ENCODE data around the gene APOLD1.
"Not testable (repeated sequence)": the region's sequence is repeated elsewhere in the genome, so short reads cannot be mapped to it uniquely, and the experiment has no call there.

APOLD1 gene, protein sequence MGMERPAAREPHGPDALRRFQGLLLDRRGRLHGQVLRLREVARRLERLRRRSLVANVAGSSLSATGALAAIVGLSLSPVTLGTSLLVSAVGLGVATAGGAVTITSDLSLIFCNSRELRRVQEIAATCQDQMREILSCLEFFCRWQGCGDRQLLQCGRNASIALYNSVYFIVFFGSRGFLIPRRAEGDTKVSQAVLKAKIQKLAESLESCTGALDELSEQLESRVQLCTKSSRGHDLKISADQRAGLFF

DNA sequence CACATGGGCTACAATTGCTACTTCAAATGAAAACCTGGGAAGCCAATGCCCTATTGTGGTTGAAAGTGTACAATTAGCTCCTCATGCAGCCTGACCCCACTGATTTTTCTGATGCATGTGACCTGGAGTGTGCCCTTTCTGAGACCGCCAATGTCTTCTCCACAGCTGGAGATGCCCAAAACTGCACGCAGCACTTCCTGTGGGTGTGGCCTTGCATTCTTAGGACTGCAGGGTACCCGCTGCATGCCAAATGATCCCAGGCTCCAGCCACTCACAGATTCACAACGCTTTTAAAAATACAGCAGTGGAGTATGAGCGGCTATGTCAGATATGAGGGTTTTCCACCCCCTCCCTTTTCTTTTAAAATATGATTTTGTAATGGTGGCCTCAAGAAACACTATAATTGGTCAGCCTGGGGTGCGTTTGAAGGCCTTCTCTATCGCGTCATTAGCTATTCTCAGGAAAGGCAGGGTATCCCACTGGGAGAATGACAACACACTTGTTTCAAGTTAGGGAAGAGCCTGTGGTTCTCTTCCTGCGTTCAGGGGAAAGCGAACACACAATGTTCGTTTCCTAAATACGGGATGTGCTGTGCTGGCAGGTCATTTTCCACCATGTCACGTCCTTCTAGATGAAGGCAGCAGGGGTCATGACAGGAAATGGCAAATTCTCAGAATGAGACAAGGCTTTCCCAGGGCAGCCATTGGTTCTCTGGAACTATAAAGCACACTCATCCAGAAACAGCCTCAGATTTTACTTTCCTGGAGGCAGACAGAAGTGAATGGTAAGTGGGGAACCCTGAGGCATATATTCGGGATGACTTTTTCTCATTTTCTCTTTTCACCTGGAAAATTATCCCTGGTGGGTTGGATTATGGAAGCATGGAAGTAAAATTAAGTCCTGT is at the start of gene APOLD1:
APOLD1 (plus strand) TSS at position 749 of the 904 bp plus-strand sequence; CDS start at position 782, 33 bp downstream.
- DNase-seq (ENCODE audit: low read depth): no peak

DNA sequence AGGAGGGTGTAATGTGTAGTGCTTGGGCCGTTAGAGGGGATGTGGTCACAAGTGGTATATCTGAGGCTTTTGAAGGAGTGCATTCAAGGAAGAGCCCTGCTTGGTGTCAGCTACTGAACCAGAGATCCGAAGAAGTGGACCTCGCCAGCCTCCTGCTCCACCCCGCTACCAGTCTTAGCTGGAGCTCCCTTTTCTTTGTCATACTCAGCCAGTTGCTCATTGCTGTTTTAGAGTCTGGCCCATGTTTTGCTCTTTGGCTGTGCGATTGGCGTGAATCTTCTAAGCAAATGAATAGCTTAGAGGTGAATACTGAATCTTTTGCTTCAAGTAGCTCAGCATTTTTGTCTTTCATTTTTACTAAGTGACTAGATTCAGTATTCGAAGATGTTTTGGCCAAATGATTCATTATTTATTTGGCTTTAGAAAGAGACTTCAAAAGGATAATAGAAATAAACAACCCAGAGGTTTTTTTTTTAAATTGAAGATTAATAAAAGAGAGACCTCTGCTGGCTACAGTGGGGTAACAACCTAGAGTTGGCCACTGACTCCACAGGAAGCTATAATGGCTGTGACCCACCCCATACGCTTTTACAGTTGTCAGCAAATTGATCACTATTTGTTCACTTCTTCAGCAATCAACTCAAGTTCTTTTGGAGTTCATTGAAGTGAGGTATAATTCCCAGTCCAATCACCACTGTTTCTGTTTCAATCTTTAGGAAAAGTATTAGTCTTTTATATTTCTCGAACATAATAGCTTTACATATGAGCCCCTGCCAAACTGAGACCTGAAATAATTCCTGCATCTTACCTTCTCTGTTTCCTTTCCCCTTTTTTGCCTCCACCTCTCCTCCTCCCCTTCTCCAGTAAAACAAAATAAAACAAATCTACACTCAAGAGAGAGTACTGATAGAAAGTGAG is 48.4 kb upstream of the APOLD1 start:
- DNase-seq (ENCODE audit: low read depth): no peak

DNA sequence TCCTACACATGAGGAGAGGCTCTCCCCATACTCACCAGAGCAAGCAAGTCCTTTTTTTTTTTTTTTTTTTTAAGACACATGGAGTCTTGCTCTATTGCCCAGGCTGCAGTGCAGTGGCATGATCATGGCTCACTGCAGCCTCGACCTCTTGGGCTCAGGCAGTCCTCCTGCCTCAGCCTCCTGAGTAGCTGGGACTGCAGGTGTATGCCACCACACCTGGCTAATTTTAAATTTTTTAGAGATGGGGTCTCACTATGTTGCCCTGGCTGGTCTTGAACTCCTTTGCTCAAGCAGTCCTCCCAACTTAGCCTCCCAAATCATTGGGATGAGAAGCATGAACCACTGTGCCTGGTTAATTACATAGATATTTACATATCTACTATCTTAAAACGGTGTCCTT is 47.3 kb upstream of the APOLD1 start:
- DNase-seq (ENCODE audit: low read depth): not testable (repeated sequence)

DNA sequence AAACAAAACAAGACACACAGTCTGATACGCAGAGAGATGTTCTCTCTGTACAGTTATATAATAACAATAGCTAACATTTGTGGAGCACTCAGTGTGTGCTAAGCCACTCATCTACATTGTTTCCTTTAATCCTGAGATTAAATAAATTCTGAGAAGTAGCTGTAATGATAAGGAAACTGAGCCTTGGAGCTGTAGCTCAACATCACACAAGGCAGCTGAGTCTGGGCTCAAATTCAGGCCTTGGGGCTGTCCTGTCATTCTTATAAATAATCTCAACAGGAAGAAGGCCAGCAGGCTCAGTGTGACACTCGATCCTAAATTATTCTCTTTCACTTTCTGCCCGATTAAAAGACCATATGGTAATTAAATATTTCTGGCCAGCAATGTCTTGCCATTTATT is 43.8 kb upstream of the APOLD1 start:
- no peak for DNase-seq (ENCODE audit: low read depth)

DNA sequence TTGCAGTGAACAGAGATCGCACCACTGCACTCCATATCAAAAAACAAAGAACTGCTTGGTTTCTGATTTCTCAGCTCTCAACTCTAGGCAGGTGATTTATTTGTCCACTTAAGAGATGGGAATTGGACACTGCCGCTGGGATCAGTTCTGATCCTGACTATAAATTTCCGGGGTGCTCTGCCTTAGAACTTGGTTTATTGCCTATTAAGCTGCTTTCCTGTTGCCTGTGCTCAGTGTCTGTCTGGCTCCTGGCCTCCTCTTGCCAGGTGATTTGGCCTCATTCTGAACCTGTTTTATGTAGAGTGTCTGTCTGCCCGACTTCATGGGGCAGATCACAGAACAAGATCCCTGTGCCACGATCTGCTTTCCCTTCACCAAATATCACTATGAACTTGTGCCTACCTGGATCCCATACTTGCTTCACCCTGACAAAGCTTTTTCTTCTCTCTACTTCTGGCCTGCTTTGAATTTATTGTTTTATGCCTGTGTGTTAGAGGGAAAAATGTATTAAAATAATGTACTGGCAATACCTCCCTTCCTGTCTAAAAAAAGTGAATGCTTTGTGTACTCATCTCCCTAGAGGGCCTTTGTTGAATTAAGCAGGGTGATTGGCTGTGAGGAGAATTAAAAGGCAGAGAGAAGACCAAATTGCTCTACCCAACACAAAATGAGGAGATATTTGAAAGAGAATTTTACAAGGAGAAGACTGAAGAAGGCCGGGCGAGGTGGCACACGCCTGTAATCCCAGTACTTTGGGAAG is 40.7 kb upstream of the APOLD1 start:
- DNase-seq (ENCODE audit: low read depth): no peak

DNA sequence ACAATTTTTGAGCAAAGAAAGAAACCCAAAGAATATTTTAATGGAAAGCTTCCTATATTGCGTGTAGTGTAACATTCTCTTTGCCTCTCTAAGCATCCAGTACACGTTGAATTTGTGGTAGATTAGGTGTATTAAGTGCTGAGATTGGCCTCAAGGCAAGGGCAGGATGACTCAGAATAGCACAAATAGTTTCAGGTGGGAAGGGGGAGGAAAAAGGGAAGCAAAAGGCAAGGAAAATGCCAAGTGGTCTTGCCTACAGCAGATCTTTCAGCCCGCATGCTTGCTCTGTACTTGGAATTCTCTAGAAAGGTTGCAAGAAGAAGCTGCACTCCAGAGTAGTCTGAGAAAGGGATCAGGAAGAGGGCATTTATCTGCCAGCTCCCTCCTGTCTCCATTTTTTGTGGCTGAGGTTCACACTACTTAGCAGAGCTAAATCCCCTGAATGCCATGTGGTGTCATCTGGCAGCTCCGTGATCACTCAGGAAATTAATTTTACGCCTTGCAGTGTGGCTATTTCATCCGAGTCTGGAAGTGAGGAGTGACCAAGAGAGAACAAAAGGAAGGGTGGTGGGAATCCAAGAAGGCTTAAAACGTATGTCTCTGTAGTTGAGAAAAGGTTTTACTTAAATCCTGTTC is 39.8 kb upstream of the APOLD1 start:
- DNase-seq (ENCODE audit: low read depth): no peak

DNA sequence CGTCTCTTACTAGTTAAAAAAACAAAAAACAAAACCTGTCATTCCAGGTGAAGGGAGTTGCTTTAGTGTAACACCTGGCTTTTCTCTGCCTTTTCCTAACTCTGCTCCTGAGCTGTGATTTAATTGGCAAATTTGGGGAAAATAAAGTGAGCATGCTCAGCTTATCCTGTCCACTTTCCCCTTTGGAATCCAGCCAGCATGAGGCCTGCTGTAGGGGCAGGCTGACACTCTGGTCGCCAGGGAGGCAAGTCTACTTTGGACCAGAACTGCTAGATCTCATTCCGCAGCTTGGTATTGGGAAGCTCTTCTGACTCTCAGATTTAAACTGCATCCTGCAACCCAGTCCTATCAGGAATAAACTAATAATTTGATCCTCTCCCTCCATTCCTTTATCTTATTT is 38.2 kb upstream of the APOLD1 start:
- no peak for DNase-seq (ENCODE audit: low read depth)

DNA sequence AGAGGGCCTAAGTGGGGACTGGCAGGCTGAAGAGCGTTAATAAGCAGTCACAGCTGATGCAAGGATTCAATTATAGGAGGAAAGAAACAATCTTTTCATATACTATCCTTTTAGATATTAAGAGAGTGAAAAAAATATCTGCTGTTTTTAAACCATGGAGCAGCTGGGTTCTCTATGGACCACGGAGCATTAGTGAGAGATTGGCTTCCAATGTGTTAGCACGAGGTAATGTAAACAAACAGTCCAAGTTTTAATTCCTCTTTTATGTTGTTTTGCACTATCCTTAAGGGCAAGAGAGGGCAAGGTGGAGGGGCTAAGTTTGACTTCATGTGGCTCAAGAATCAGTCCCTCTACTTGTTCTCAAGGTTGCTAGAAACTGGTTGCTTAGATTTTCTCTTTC is 37.4 kb upstream of the APOLD1 start:
- DNase-seq (ENCODE audit: low read depth): no peak

DNA sequence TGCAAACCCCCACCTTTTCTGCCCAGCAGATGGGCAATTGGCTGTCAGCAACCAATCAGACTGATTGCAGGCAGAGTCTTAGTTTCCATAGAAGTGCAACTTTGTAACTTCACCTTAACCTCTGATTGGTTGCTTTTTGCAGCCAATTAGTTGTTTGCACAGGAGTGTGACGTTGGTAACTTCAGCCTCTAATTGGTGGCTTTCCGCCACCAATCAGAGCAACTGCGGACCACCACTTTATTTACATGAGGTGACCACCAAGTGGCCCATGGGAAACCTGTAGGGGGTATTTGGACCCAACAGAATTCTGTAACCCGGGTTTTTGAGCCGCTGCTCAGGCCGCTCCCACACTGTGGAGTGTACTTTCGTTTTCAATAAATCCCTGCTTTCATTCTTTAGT is 36.0 kb upstream of the APOLD1 start:
- no peak for DNase-seq (ENCODE audit: low read depth)

DNA sequence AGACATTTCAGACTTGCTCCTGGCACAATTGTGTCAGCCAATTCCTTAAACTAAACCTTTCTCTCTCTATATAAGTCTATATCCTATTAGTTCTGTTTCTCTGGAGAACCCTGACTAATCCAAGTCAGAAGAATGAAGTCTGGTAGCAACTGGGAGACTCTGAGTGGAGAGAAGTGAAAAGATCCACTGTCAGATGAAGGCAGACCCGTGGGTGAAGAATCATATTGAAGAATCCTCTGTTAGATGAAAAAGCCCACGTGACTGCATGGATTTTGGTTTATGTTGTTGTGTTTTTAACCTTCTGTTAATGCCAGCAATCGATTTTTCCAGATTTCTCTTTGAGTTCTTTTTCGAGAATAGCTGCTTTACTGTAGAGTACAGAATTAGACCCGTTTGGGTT is 29.5 kb upstream of the APOLD1 start:
- DNase-seq (ENCODE audit: low read depth): no peak

DNA sequence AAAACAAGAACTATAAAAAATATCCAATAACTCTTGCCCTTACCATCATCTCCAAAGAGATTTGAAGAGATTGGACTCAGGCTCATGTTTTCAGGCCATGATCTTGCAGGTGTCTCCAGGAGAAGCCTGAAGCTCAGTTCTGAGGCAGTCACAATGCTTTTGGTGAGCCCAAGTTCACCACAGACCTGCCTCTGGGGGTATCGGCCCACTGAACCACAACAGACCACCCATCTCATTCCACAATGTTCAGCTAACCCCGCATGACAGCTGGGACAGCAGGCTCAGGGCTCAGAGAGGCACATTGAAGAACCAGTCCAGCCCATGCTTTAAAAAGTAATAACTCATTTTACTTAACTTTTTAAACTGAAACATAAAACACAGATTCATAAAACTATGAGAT is 28.3 kb upstream of the APOLD1 start:
- no peak for DNase-seq (ENCODE audit: low read depth)

DNA sequence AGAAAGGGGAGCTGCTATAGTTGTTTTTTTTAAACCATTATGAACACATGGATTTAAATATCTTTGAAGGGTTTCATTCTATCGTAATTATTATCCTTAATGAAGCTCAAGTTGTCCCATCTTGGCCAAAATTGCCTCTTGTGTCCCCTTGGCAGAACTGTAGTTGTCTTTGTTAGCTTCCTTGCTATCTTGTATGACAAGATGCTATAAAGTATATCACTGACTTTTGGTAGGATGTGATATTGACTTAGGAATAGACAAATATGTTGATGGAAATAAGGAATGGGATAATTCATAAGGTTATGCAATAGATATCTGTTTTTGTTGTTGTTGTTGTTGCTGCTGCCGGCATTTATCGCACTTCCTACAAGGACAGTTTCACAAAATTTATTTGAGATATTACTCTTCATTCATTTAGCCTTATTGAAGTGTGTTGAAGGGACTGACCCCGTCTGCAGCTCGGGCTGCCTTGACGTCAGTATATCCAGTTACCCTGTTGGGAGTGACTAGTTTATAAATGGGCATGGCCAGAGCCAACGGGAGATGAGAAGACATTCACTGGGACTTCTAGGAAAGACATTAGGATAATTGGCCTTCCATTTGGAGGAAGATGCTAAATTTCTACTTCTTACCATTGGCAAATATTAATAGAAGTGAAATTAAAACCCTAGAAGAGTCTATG is 26.1 kb upstream of the APOLD1 start:
- no peak for DNase-seq (ENCODE audit: low read depth)

DNA sequence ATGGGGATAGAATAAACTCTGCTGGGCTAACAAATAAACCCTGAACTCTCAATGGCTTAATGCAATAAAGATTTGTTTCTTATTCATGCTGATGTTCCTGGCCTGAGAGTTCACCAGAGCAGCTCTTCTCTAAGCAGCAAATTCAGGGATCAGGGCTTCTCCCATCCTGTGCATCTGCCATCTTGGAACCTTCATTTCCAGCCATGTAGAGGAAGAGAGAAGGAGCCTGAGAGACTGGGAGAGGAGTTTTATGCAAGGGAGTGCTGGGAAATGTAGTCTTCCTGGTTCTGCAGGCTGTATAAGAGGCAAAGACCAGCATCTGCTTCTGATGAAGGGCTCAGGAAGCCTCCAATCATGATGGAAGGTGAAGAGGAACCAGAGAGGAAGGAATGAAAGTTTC is 20.6 kb upstream of the APOLD1 start:
- no peak for DNase-seq (ENCODE audit: low read depth)

DNA sequence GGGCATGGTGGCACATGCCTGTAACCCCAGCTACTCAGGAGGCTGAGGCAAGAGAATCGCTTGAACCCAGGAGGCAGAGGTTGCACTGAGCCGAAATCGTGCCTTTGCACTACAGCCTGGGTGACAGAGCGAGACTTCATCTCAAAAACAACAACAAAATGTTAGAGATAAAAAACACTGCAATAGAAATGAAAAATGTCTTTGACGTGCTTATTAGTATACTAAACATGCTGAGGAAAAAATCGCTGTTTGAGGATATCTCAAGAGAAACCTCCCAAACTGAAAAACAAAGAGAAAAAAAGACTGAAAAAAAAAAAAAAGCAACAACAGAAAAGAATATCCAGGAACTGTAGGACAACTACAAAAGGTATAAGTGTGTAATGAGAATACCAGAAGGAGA is 15.2 kb upstream of the APOLD1 start:
- no peak for DNase-seq (ENCODE audit: low read depth)

DNA sequence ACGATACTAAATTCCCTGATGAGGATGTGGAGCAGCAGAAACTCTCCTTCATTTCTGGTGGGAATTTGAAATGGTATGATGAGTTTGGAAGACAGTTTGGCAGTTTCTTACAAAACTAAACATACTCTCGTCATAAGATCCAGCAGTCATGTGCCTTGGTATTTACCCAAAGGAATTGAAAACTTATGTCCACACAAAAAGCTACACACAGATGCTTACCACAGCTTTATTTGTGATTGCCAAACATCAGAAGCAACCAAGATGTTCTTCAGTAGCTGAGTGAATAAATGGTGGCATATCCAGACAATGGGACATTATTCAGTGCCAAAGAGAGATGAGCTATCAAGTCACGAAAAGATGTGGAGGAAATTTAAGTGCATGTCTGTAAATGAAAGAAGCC is 10.7 kb upstream of the APOLD1 start:
- DNase-seq (ENCODE audit: low read depth): no peak

DNA sequence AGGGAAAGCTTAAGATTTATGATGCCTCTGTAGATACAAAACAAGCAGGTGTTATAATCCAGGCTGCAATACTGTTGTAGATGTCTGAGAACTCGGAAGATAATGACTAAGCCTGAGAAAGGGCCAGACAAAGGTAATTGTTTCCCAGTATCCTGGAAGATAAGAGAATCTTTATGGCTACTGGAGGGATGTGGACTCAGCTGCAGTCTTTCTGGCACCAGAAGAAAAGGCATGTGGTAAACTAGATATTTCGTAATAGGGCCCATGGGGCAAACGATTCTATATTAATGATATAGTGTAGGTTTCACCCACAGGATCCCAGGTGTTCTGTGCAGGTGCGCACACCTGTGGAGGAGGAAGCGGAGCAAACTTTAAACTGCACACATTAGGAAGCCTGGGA is 9.2 kb upstream of the APOLD1 start:
- DNase-seq (ENCODE audit: low read depth): no peak

DNA sequence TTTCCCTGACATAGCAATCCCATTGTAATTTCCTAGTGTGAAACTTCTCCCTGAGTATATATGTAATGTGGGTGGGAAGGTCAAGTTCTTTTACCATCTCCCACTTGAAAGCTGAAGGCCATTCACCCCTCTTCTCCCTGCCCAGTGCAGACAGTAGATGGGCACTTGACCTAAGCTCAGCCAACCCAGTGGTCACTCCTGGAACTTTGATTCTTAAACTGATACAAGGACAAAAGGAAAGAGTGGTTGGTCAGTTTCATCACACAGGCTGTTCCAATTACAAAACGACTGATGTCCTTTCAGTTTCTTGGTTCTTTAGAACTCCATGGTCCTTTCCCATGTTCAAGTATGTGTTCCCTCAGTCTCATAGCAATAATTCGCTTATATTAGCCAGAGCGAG is 8.4 kb upstream of the APOLD1 start:
- DNase-seq (ENCODE audit: low read depth): no peak

DNA sequence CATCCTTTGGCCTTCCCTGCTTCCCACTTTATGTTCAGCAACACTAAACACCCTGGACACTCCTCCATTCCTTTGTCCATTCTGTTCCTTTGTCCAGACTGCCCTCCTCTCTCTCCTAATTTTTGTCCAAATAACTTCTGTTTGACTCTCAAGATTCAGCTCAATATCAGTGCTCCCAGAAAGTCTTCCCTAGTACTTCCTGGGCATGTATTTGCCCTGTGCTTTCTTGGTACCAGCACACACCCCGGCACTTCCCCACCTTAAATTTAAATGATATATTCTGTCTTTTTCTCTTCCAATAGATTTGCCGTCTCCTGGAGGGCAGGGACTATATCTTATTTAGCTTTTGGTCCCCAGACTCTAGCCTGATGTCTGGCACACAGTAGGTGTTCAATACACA is 6.5 kb upstream of the APOLD1 start:
- no peak for DNase-seq (ENCODE audit: low read depth)

DNA sequence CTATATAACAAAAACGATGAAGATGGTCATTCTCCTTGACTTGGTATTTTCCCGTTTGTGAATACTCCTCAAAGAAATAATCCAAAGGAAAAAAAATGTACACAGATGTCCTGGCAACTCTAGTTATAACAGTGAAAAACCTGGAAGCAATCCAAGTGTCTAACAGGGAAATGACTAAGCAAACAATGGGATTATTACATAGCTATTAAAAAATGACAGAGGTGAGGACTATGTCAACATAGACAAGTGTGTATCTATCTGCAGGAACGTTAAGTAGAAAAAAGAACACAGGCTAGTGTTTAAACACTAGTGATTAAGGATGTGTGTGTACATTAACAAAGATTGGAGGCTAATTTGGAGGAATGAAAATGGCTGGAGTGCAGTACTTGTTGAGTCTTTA is 5.9 kb upstream of the APOLD1 start:
- no peak for DNase-seq (ENCODE audit: low read depth)

DNA sequence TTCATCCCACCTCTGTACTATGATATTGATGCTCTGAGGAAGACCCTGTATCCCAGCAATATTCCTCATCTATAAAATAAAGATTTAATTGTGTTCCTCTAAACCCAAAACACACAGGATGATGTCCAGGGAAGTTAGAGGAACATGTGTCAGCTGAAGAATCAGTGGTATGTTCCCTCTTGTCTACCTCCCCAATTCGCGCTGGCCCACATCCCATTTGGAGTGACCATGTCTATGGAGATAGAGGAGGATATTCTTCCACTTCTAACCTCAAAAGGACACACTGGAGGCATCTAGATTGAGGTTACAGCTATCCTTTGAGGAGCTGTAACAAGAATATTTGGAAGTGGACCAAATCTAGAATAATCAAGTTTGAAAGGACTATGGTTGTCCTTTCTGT is 1.3 kb upstream of the APOLD1 start:
- DNase-seq (ENCODE audit: low read depth): no peak

DNA sequence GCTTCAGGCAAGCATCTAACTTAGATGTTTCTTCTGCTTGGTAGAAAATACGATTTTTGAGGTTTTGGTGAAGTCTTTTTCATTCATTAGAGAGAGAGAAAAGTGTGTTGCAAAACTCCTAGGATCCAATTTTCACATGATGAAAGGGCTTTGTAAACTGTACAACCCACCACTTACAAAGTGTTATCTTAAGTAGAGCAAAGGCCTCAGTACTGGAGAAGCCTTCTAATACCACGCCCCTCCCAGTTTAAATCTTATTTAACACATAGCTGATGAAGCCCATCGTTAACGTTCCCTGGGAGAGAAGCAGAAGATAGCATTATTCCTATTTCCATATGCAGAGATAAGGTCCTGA is 869 bp downstream of the APOLD1 start:
- DNase-seq (ENCODE audit: low read depth): no peak

Measured in stimulated activated CD8-positive, alpha-beta memory T cell treated with anti-CD3 and anti-CD28 coated beads, Interleukin-12 subunit alpha, Interleukin-12 subunit beta, amount 100 ng/mL, for 4 hours (primary cell).